HK-2 (cell line): ENCODE measurements around the gene OCA2.
"Not testable (repeated sequence)": the region's sequence is repeated elsewhere in the genome, so short reads cannot be mapped to it uniquely, and the experiment has no call there.

Experiments
- DNase-seq: peaks from one replicate; pipeline ENCODE4 v3.0.0-alpha.2; 2018; ENCODE audit not compliant: unreplicated experiment

OCA2 gene

GRCh38 chr15:28002136-28002861, 96.8 kb downstream of the OCA2 start:
- no peak for DNase-seq

- DNase-seq, result no peak
Observed at GRCh38 chr15:28001641-28002040, 97.5 kb downstream of the OCA2 start.

DNA sequence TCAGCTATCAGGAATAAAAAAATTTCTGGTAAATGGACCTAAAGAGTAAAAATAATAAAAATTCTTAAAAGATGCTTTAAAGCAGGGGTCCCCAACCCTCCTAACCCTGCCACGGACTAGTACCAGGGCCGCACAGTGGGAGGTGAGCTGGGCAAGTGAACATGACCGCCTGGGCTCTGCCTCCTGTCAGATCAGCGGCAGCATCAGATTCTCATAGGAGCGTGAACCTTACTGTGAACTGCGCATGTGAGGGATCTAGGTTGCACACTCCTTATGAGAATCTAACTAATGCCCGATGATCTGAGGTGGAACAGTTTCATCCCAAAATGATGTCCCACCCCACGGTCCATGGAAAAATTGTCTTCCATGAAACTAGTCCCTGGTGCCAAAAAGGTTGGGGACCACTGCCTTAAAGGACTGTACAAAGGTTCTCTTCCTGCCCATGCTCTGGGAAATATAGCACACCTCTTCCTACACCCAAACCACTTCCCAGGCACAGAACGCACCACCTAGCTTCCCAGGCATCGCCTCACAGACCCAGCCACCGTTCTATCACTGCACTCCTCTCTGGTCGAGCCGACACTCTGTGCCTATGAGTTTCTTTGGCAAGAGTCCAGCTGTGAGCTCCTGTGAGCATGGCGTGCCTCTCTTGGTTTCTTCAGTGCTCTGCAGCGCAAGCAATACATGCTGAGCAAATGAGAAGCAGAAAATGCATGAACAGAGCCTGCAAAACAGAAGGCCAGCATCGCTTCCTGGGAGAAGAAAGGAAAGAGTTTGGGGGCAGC, 104.9 kb downstream of the OCA2 start:
- no peak for DNase-seq

DNA sequence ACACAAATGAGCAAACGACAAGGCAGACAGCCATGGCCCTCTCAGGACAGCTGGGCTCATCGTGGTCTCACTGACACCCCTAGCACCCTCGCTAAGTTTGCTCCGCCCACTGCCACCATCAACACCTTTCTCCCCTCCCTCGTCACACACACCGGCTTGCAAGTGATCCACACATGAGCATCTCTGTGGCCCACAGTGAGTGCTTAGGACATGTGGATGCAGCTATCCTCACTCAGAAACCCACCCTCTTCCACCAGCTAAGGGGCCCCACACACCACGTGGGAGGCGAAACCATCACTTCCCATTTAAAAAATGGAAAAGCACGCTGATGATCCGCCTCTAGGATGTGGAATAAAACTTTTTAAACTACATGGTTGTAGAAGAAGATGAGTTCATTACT, 105.6 kb downstream of the OCA2 start:
- no peak for DNase-seq

GRCh38 chr15:27990521-27991515, 108.3 kb downstream of the OCA2 start:
- DNase-seq, result no peak

DNA sequence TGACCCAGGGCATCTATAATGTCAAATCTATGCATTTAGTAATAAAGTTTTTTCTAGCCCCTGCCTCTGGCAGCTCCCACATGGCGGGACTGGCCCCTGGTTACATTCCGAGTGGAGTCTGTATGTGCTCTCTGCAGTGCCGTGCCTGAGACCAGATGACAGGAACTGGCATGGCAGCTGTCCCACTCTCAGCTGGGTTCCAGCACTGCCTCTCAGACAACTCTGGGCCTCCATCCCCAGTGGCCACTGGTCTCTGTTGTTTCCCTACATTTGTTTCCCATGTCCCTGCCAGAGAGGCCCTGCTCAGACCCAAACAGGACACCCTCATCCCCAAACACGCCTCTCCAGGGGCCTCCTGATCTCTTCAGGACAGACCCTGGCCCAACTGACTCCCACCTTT, 109.3 kb downstream of the OCA2 start:
- no peak for DNase-seq

DNA sequence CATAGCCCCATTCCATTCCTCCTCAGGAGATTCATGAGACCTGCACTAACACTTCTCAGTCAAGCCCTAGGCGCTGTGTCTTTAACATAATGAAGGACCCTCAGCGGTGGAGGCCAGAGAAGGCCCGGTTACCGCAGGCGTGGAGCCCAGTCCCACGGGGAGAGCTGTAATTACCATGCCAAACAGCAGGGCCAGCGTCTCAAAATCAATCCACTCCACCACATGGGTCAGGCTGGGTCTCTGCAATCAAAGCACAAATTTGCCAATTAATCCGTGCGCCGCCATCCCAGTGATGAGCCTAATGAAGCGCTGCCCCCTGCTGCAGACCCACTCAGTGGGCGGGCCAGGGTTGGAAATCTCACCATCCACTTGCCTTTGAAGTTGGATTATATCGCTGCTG, 109.7 kb downstream of the OCA2 start:
- DNase-seq, result no peak

DNA sequence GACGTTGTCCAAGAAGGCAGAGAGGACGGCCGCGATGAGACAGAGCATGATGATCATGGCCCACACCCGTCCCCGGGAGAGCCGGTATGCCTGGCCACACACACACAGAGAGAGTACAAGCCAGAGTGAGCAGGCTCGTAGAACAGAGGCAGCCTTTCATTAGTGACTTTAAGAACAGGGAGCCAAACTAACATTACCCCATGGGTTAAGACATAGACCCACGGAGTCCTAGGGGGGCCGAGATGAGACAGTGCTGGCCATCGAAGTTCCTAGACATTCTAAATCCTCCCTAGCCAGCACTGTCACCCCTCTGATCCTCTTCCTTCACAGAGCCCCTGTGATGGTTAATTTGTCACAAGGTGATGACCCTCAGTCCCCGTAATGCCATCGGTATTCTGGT, 114.0 kb downstream of the OCA2 start:
- no peak for DNase-seq

GRCh38 chr15:27983496-27983895, 115.6 kb downstream of the OCA2 start:
- no peak for DNase-seq

DNA sequence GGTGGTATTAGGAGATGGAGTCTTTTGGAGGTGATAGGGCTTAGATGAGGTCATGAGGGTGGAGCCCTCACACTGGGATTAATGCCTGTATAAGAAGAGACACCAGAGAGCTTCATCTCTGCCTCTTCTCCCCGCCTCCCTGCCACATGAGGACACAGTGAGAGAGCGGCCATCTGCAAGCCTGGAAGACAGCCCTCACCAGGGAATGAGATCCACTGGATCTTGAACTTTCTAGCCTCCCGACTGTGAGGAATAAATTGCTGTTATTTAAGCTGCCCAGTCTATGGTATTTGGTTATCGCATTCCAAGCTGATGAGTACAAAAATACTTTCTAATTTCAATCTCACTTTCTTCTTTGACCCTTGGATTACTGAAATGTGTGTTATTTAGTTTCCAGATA, 121.4 kb downstream of the OCA2 start:
- DNase-seq, result no peak

DNA sequence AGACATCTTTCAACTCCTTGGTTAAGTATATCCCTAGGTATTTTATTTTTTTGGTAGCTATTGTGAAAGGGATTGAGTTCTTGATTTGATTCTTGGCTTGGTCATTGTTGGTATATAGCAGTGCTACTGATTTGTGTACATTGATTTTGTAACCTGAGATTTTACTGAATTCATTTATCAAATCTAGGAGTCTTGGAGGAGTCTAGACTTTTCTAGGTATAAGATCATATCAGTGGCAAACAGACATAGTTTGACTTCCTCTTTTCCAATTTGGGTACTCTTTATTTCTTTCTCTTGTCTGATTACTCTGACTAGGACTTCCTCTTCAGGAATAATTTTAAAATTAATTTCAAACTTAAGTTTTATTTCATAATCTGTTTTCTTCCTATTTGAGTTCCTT, 125.2 kb downstream of the OCA2 start:
- no peak for DNase-seq

GRCh38 chr15:27970661-27971392, 128.3 kb downstream of the OCA2 start:
- DNase-seq, result no peak

GRCh38 chr15:27967541-27967940, 131.6 kb downstream of the OCA2 start:
- no peak for DNase-seq

DNA sequence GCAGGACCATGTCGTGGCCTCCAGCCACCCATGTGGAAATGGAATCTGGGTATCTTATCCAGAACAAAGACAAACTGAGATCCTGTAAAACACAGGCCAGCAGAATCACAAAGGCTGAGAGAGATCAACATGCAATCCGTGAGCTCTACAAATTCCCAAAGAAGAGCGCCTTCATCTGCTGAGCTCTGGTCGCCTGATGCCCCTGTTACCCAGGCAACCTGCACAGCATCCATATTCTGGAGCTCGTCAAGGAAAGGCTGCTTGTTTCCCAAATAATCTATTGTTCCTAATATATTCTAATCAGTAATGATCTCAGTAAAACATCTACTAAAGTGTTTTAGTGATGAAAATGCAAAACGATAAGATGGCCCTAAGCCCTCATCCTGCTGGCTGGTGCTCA, 133.6 kb downstream of the OCA2 start:
- DNase-seq, result no peak

- DNase-seq, result no peak
Observed at GRCh38 chr15:27961801-27962200, 137.3 kb downstream of the OCA2 start.

GRCh38 chr15:27958911-27959578, 140.1 kb downstream of the OCA2 start:
- DNase-seq, result no peak

DNA sequence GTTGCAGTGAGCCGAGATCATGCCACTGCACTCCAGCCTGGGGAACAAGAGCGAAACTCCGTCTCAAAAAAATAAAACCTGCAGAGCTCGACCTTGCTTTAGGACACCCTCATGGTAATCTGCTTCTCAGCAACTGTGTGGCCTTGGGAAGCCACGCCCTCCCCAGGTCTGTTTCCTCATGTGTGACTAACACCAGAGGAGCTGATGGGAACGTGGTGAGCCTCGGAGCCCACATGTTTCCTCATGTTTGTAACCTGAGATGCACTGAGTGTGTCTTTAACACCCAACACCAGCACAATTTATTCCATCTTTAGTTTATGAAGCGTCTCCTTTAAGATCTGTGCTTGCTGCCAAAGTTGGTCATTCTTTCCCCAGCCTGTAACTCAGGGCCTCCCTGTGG, 142.8 kb downstream of the OCA2 start:
- DNase-seq, result no peak

DNA sequence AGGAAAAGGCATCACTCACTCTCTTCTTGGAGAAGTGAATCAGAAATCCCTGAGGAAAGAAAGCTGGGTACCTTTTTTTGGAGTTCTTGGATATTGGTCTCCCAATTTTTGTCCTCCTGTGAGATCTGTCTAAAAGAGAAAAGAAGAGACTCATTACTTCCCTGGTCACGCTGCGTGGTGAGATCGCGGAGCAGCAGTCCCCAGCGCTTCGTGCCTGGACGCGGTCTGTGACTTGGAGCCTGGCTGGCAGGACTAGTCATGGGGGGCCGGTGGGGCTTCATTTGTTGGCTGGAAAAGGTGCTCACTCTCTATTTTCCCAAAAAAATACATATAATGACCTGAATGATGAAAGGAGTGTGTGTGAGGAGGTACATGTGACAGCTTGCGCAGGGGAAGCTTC, 144.0 kb downstream of the OCA2 start:
- DNase-seq, result no peak

GRCh38 chr15:27952593-27952992, 146.5 kb downstream of the OCA2 start:
- not testable (repeated sequence) for DNase-seq

GRCh38 chr15:27951191-27951890, 147.8 kb downstream of the OCA2 start:
- no peak for DNase-seq
